ENCODE results near the gene SLC22A16.

- no peak for TF ChIP-seq CTCF (IDR thresholded peaks at IDR 0.05)
- no peak for TF ChIP-seq EZH2 (IDR thresholded peaks at IDR 0.05; ENCODE audit: borderline replicate concordance, insufficient read depth, low read depth, low read length, poor library complexity, severe bottlenecking)
Observed at GRCh38 chr6:110409794-110410193, 66.6 kb downstream of the SLC22A16 start.

Data from B cell (primary cell).